ENCODE data around the gene MAML2.

The MAML2 gene

DNA sequence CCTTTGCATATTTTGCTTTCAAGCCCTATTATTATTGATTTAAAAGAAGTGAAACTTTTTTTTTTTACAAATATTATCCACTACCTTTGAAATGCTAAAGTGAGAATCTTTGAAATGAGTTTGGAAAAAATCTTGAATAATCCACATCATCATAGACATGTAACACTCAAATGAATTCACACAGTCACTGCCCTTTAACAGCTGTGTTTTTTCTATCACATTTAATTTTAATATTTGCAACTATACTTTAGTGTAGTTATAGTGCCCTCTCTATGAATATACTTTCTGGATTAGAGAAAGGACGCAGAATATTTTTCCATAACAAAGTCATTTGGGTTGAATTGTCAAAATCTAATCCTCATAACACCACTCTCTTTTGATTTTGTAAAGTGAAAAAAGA lies 381.2 kb downstream of the MAML2 start:
- TF ChIP-seq, protein P1, sequence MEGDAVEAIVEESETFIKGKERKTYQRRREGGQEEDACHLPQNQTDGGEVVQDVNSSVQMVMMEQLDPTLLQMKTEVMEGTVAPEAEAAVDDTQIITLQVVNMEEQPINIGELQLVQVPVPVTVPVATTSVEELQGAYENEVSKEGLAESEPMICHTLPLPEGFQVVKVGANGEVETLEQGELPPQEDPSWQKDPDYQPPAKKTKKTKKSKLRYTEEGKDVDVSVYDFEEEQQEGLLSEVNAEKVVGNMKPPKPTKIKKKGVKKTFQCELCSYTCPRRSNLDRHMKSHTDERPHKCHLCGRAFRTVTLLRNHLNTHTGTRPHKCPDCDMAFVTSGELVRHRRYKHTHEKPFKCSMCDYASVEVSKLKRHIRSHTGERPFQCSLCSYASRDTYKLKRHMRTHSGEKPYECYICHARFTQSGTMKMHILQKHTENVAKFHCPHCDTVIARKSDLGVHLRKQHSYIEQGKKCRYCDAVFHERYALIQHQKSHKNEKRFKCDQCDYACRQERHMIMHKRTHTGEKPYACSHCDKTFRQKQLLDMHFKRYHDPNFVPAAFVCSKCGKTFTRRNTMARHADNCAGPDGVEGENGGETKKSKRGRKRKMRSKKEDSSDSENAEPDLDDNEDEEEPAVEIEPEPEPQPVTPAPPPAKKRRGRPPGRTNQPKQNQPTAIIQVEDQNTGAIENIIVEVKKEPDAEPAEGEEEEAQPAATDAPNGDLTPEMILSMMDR (IDR thresholded peaks at IDR 0.05; ENCODE audit: extremely low read depth, missing control alignments), result no peak
- no peak for DNase-seq (ENCODE audit: low spot score)

DNA sequence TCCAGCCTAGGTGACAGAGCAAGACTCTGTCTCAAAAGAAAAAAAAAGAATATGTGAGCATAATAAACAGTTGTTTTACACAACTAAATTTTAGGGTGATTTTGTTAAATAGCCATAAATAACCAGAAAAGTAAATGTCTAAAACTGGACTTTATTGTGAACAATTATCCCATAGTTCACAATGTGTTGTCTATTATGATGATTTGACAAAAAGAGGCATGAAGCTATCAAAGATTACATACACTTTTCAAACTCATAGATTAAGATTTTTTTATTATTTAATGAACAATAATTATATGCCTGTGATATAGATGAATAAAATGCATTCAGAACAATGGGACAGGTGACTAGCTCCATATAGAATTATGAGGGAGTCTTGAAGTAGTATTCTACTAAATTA lies 392.1 kb downstream of the MAML2 start:
- DNase-seq (ENCODE audit: low spot score), result no peak
- TF ChIP-seq, protein P1 (IDR thresholded peaks at IDR 0.05; ENCODE audit: extremely low read depth, missing control alignments), result no peak

DNA sequence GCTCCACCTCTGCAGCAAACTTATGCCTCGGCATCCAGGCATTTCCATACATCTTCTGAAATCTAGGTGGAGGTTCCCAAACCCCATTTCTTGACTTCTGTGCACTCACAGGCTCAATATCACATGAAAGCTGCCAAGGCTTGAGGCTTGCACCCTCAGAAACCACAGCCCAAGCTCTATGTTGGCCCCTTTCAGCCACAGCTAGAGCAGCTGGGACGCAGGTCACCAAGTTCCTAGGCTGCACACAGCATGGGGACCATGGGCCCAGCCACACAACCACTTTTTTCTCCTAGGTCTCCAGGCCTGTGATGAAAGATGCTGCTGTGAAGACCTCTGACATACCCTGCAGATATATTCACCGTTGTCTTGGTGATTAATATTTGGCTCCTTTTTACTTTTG lies 394.4 kb downstream of the MAML2 start:
- no peak for DNase-seq (ENCODE audit: low spot score)
- TF ChIP-seq, protein P1 (IDR thresholded peaks at IDR 0.05; ENCODE audit: extremely low read depth, missing control alignments), result no peak

DNA sequence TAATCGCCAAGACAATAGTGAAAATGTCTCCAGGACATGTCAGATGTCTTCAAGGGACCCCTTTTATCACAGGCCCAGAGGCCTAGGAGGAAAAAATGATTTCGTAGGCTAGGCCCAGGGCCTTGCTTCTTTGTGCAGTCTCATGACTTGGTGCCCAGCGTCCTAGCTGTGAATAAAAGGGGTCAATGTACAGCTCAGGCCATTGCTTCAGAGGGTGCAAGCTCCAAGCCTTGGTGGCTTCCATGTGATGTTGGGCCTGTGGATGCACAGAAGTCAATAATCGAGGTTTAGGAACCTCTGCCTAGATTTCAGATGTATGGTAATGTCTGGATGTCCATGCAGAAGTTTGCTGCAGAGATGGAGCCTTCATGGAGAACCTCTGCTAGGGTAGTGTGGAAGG lies 398.4 kb downstream of the MAML2 start:
- TF ChIP-seq, protein P1 (IDR thresholded peaks at IDR 0.05; ENCODE audit: extremely low read depth, missing control alignments), result no peak
- no peak for DNase-seq (ENCODE audit: low spot score)

DNA sequence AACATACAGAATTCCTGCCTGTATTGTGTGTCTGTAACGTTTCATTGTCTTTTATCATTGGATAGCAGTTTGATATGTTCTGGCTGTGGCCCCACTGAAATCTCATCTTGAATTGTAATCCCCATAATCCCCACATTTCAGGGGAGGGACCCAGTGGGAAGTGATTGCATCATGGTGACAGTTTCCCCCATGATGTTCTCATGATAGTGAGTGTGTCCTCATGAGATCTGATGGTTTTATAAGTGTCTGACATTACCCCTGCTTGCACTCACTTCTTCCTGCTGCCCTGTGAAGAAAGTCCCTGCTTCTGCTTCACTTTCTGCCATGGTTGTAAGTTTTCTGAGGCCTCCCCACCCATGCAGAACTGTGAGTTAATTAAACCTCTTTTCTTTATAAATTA lies 399.4 kb downstream of the MAML2 start:
- DNase-seq (ENCODE audit: low spot score), result no peak
- TF ChIP-seq, protein P1 (IDR thresholded peaks at IDR 0.05; ENCODE audit: extremely low read depth, missing control alignments), result no peak

DNA sequence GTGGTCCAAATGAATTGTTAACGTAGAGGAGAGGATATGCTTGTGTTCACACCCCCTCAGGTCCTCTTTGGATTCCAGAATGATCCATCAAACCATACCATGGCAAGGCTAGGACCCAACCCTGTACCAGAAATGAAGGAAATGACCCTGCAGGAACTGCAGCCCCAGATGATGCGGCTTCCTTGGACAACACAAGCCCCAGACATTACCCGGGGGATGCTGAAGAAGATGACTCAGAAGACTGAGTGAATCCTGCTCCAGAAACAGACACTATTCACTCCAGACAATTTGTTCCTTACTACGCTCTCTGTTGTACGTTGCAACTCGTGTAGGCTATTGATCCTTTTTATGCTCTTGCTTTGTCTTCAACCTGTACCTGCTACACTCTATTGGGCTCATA lies 403.9 kb downstream of the MAML2 start:
- TF ChIP-seq, protein P1 (IDR thresholded peaks at IDR 0.05; ENCODE audit: extremely low read depth, missing control alignments), result no peak
- DNase-seq (ENCODE audit: low spot score), result no peak

DNA sequence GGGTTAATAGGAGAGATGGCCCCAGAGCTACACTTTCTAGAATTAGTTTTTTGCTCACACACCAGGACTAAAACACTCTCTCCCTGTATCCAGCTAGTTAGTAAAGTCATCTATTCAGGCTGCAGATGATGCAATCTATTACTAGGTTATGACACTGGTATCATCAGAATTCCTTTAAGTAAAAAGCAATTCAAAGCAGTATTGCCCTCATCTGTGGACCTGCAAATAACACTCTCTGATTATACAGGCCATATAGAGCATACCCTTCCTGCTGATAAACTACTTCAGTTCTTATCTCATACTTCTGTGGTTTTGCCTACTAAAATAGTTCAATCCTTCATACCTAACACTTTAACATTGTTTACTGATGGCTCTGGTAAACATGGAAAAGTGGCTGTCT lies 405.6 kb downstream of the MAML2 start:
- DNase-seq (ENCODE audit: low spot score), result no peak
- TF ChIP-seq, protein P1 (IDR thresholded peaks at IDR 0.05; ENCODE audit: extremely low read depth, missing control alignments), result no peak

All from GM20000 (cell line).